IPS-18c (cell line): ENCODE data around the gene SLC6A1.

Experiments used
- H3K4me3 ChIP-seq: 2 replicates; pipeline ENCODE4 v1.7.0; 2013; ENCODE audit warnings: low read depth, mild to moderate bottlenecking, low read length, moderate library complexity; ENCODE audit not compliant: insufficient read depth
- H3K9me3 ChIP-seq: one replicate; pipeline ENCODE4 v1.6.1; 2013; ENCODE audit warnings: mild to moderate bottlenecking, low read length, moderate library complexity; ENCODE audit not compliant: control insufficient read depth, insufficient read depth

Gene SLC6A1

GRCh38 chr3:10983219-10983916 lies 9.2 kb upstream of the SLC6A1 start:
- H3K9me3 ChIP-seq = no peaks in the 10 kb centered on the region
- no peak overlapping the region for H3K4me3 ChIP-seq

GRCh38 chr3:10984371-10984896 lies 8.1 kb upstream of the SLC6A1 start:
- H3K9me3 ChIP-seq = no peaks in the 10 kb centered on the region
- no peak overlapping the region for H3K4me3 ChIP-seq

GRCh38 chr3:10985181-10985580 lies 7.4 kb upstream of the SLC6A1 start:
- Histone ChIP-seq H3K9me3 (no peaks in the 10 kb centered on the region), H3K4me3 (no peak overlapping the region)

- Histone ChIP-seq H3K4me3 (no peak overlapping the region), H3K9me3 (no peaks in the 10 kb centered on the region)
Observed at GRCh38 chr3:10986592-10986991, 6.0 kb upstream of the SLC6A1 start.

- Histone ChIP-seq H3K4me3 (no peak overlapping the region), H3K9me3 (peaks cover under 1% of the 10 kb centered on the region)
Observed at GRCh38 chr3:10988001-10988665, 4.4 kb upstream of the SLC6A1 start.

- Histone ChIP-seq H3K9me3 (peaks cover 2% of the 10 kb centered on the region), H3K4me3 (no peak overlapping the region)
Observed at GRCh38 chr3:10988991-10989484, 3.5 kb upstream of the SLC6A1 start.

GRCh38 chr3:10992943-10993728 lies 588 bp downstream of the SLC6A1 start:
- H3K9me3 ChIP-seq = peaks cover 2% of the 10 kb centered on the region
- H3K4me3 ChIP-seq = peak overlapping the region; percentile 36

GRCh38 chr3:10993729-10994065 lies 1.1 kb downstream of the SLC6A1 start:
- H3K9me3 ChIP-seq = peaks cover 2% of the 10 kb centered on the region
- H3K4me3 ChIP-seq = peak overlapping the region; percentile 36

- no peak overlapping the region for H3K4me3 ChIP-seq
- peaks cover 2% of the 10 kb centered on the region for H3K9me3 ChIP-seq
Observed at GRCh38 chr3:10994306-10994705, 1.8 kb downstream of the SLC6A1 start.

- H3K9me3 ChIP-seq = peaks cover 2% of the 10 kb centered on the region
- no peak overlapping the region for H3K4me3 ChIP-seq
Observed at GRCh38 chr3:10995871-10996270, 3.3 kb downstream of the SLC6A1 start.

GRCh38 chr3:10996345-10997013 lies 3.9 kb downstream of the SLC6A1 start:
- no peak overlapping the region for H3K4me3 ChIP-seq
- H3K9me3 ChIP-seq = peaks cover 2% of the 10 kb centered on the region

- Histone ChIP-seq H3K4me3 (no peak overlapping the region), H3K9me3 (peaks cover 2% of the 10 kb centered on the region)
Observed at GRCh38 chr3:10997196-10997595, 4.6 kb downstream of the SLC6A1 start.

- H3K4me3 ChIP-seq = no peak overlapping the region
Observed at GRCh38 chr3:10998542-10998941, 6.0 kb downstream of the SLC6A1 start.

GRCh38 chr3:10999221-11000107 lies 6.9 kb downstream of the SLC6A1 start:
- Histone ChIP-seq H3K4me3 (no peak overlapping the region), H3K9me3 (no peaks in the 10 kb centered on the region)

More at GRCh38 chr3:10998542-10998941, 6.0 kb downstream of the SLC6A1 start:
- no peaks in the 10 kb centered on the region for H3K9me3 ChIP-seq

- Histone ChIP-seq H3K4me3 (no peak overlapping the region), H3K9me3 (no peaks in the 10 kb centered on the region)
Observed at GRCh38 chr3:11000528-11000927, 8.0 kb downstream of the SLC6A1 start.

GRCh38 chr3:11001020-11001657 lies 8.6 kb downstream of the SLC6A1 start:
- H3K9me3 ChIP-seq = no peaks in the 10 kb centered on the region
- H3K4me3 ChIP-seq = no peak overlapping the region
